Stimulated activated CD8-positive, alpha-beta memory T cell treated with anti-CD3 and anti-CD28 coated beads, Interleukin-7, amount 100 ng/mL, for 48 hours (primary cell): Measurements from ENCODE around the gene RAP1GAP.
"Not testable (repeated sequence)": the region's sequence is repeated elsewhere in the genome, so short reads cannot be mapped to it uniquely, and the experiment has no call there.

Experiments
- DNase-seq, 2 donors: peaks; one replicate each; pipeline ENCODE4 v3.0.0-alpha.2; 2020; ENCODE audit warnings: low read depth in 1 of 2; ENCODE audit errors: extremely low read depth in 1 of 2

Gene RAP1GAP

GRCh38 chr1:21647431-21648351 is 21.5 kb downstream of the RAP1GAP start:
- DNase-seq: no peak

- no peak for DNase-seq
Measured at GRCh38 chr1:21645550-21645949, 23.6 kb downstream of the RAP1GAP start.

- DNase-seq: no peak
Measured at GRCh38 chr1:21644906-21645305, 24.3 kb downstream of the RAP1GAP start.

- no peak for DNase-seq
Measured at GRCh38 chr1:21644348-21644747, 24.8 kb downstream of the RAP1GAP start.

GRCh38 chr1:21643624-21644023 is 25.5 kb downstream of the RAP1GAP start:
- no peak for DNase-seq

- no peak for DNase-seq
Measured at GRCh38 chr1:21641967-21642739, 27.0 kb downstream of the RAP1GAP start.

GRCh38 chr1:21641537-21641936 is 27.6 kb downstream of the RAP1GAP start:
- no peak for DNase-seq

- DNase-seq: no peak
Measured at GRCh38 chr1:21641076-21641475, 28.1 kb downstream of the RAP1GAP start.

- DNase-seq: no peak
Measured at GRCh38 chr1:21640653-21641052, 28.5 kb downstream of the RAP1GAP start.

GRCh38 chr1:21639594-21640041 is 29.5 kb downstream of the RAP1GAP start:
- no peak for DNase-seq

GRCh38 chr1:21638531-21639341 is 30.4 kb downstream of the RAP1GAP start:
- no peak for DNase-seq

- no peak for DNase-seq
Measured at GRCh38 chr1:21637514-21637913, 31.6 kb downstream of the RAP1GAP start.

- no peak for DNase-seq
Measured at GRCh38 chr1:21636029-21636428, 33.1 kb downstream of the RAP1GAP start.

GRCh38 chr1:21634806-21635535 is 34.2 kb downstream of the RAP1GAP start:
- no peak for DNase-seq

- DNase-seq: no peak
Measured at GRCh38 chr1:21633992-21634805, 35.0 kb downstream of the RAP1GAP start.

GRCh38 chr1:21633141-21633755 is 35.9 kb downstream of the RAP1GAP start:
- DNase-seq: no peak

GRCh38 chr1:21631944-21632887 is 36.9 kb downstream of the RAP1GAP start:
- DNase-seq: no peak

GRCh38 chr1:21631590-21631943 is 37.6 kb downstream of the RAP1GAP start:
- not testable (repeated sequence) for DNase-seq
